ENCODE measurements around the gene ARSH. TPM values are rescaled to one million over a fixed set of nuclear protein-coding genes. Genes with fewer than 3 reads are reported as not detected.
"Not testable (repeated sequence)": the region's sequence is repeated elsewhere in the genome, so short reads cannot be mapped to it uniquely, and the experiment has no call there.

The ARSH gene
- total RNA-seq, 1 donor = not detected

- TF ChIP-seq CTCF (IDR thresholded peaks at IDR 0.05; ENCODE audit: insufficient read depth, low read length) = no peak
- no peak overlapping the region for H3K4me3 ChIP-seq (ENCODE audit: low read depth, low read length)
- DNase-seq (ENCODE audit: low read depth) = no peak
Measured at GRCh38 chrX:2967012-2967411, 39.3 kb upstream of the ARSH start.

DNA sequence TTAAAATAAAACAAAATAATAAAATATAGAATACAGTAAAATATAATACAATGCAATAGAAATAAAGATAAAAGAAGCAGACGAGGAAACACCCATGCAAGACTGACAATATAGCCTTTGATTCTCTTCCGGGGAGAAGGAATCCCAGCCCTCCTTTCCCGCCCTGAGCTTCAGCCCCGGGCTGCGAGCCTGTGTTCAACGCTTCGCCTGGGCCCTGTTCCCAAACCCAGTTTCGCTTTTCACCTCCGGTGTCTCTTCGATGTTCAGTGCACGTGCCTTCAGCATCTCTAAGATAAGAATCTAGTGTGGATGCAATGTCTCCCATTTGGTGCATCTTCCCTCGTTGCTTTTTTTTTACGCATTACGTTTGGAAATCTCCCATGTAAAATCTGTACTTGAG lies 38.8 kb upstream of the ARSH start:
- no peak for DNase-seq (ENCODE audit: low read depth)
- TF ChIP-seq CTCF (IDR thresholded peaks at IDR 0.05; ENCODE audit: insufficient read depth, low read length) = no peak
- H3K4me3 ChIP-seq (ENCODE audit: low read depth, low read length) = peak overlapping the region; percentile 17

- peak; percentile 43 for DNase-seq (ENCODE audit: low read depth)
- no peak for TF ChIP-seq CTCF (IDR thresholded peaks at IDR 0.05; ENCODE audit: insufficient read depth, low read length)
- peak overlapping the region; percentile 37 for H3K4me3 ChIP-seq (ENCODE audit: low read depth, low read length)
Measured at GRCh38 chrX:2967998-2968909, 38.1 kb upstream of the ARSH start.

- H3K4me3 ChIP-seq (ENCODE audit: low read depth, low read length) = no peak overlapping the region
- TF ChIP-seq CTCF (IDR thresholded peaks at IDR 0.05; ENCODE audit: insufficient read depth, low read length) = no peak
- DNase-seq (ENCODE audit: low read depth) = no peak
Measured at GRCh38 chrX:2969021-2969420, 37.3 kb upstream of the ARSH start.

DNA sequence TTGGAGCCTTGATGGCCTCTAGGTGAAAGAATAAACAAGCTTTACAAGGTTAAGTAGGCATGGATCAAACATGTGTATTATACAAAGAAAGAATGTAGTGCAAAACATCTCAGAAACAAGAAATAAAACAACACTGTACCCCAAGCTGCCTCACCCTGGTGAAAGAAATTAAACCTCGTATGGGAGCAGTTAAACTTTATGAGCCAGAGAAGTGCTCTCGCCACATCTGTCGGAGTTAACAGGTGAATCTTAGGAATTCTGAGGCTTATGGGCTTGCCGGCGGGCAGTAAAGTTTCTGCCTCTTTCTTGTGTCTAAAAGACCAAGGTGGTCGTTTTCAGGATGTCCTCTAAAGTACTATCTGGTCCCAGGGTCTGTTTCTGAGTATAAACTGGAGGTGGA lies 34.0 kb upstream of the ARSH start:
- TF ChIP-seq CTCF (IDR thresholded peaks at IDR 0.05; ENCODE audit: insufficient read depth, low read length) = no peak
- H3K4me3 ChIP-seq (ENCODE audit: low read depth, low read length) = no peak overlapping the region
- no peak for DNase-seq (ENCODE audit: low read depth)

DNA sequence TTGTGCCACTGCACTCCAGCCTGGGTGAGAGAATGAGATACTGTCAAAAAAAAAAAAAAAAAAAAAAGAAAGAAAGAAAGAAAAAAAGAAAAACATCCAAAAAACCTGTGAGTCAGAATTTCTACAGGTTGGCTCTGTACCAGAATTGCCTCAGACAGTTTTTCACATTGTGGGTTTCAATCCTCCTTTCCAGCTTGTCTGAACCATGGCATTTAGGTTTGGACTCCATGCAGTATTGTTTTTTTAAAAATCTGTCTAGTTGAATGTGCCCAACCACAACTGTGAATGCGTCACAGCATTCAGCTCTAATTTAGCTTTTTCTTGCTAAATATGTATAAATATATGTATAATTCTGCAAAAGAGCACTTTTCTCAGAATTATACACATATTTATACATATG lies 31.4 kb upstream of the ARSH start:
- H3K4me3 ChIP-seq (ENCODE audit: low read depth, low read length) = no peak overlapping the region
- TF ChIP-seq CTCF (IDR thresholded peaks at IDR 0.05; ENCODE audit: insufficient read depth, low read length) = no peak
- peak; percentile 36 for DNase-seq (ENCODE audit: low read depth)

DNA sequence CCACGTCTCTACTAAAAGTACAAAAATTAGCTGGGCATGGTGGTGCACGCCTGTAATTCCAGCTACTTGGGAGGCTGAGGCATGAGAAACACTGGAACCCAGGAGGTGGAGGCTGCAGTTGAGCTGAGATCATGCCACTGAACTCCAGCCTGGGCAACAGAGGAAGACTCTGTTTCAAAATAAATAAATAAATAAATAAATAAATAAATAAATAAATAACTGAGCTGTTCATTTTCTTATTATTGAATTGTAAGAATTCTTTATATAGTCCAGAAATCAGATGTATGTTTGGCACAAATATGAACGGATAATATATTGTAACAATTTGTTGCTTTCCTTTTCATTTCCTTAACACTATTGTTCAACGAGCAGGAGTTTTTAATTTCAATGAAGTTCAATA lies 27.7 kb upstream of the ARSH start:
- not testable (repeated sequence) for H3K4me3 ChIP-seq (ENCODE audit: low read depth, low read length); DNase-seq (ENCODE audit: low read depth)
